ENCODE data around the gene SERPIND1.

Gene SERPIND1

GRCh38 chr22:20773793-20774212 lies at the start of gene SERPIND1:
SERPIND1 (plus strand) TSS chr22:20774113; CDS start chr22:20779313, 5,200 bp downstream.
- Mint-ChIP-seq H3K27me3 (ENCODE audit: low read depth) (no peaks in the 10 kb centered on the region), H3K27ac (peak within 1 kb of the TSS in 2 of 3 experiments; percentile 54 to 82), H3K36me3 (ENCODE audit: low read depth) (peaks cover 23% of the 10 kb centered on the region), H3K4me1 (no peaks in the 10 kb centered on the region), H3K9me3 (no peaks in the 10 kb centered on the region), H3K4me3 (no peak within 1 kb of the TSS)
- TF ChIP-seq CTCF (IDR thresholded peaks at IDR 0.05; ENCODE audit: unreplicated experiment in 3 of 3): no peak

GRCh38 chr22:20724676-20725454 lies 49.0 kb upstream of the SERPIND1 start:
- Mint-ChIP-seq H3K27me3 (ENCODE audit: low read depth) (no peaks in the 10 kb centered on the region), H3K4me3 (no peak overlapping the region), H3K27ac (no peak overlapping the region), H3K36me3 (ENCODE audit: low read depth) (peaks cover 37% of the 10 kb centered on the region), H3K4me1 (no peaks in the 10 kb centered on the region), H3K9me3 (no peaks in the 10 kb centered on the region)
- no peak for TF ChIP-seq CTCF (IDR thresholded peaks at IDR 0.05; ENCODE audit: unreplicated experiment in 3 of 3)

DNA sequence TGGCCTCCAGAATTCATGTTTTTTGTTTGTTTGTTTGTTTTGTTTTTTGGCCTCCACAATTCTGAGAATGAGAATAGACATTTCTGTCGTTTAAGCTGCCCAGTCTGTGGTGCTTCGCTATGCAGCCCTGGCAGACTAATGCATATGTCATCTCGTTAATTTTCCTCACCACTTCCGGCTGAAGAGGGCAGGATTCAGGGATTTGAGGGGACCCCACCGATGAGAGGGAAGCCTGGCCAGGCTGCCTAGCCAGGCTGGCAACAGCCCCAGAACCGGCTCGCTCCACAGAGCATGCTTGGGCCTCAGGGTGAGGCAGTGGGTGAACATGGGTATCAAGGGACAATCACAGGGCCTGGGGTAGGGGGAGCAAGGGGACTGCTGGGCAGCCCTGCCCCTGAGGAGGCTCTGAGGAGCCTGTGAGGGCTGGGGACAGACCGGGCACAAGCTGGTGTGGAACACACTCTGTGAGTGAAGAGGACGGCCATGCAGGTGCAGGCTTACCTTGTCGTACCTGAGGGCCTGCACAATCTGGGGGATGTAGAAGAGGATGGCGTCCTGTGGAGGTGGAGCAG lies 47.8 kb upstream of the SERPIND1 start:
- Mint-ChIP-seq H3K9me3 (no peaks in the 10 kb centered on the region), H3K27ac (no peak overlapping the region), H3K36me3 (ENCODE audit: low read depth) (peaks cover 32% of the 10 kb centered on the region), H3K27me3 (ENCODE audit: low read depth) (no peaks in the 10 kb centered on the region), H3K4me3 (no peak overlapping the region), H3K4me1 (no peaks in the 10 kb centered on the region)
- no peak for TF ChIP-seq CTCF (IDR thresholded peaks at IDR 0.05; ENCODE audit: unreplicated experiment in 3 of 3)

- Mint-ChIP-seq H3K9me3 (no peaks in the 10 kb centered on the region), H3K27me3 (ENCODE audit: low read depth) (no peaks in the 10 kb centered on the region), H3K4me1 (no peaks in the 10 kb centered on the region), H3K36me3 (ENCODE audit: low read depth) (peaks cover 23% of the 10 kb centered on the region), H3K4me3 (no peak overlapping the region), H3K27ac (no peak overlapping the region)
- TF ChIP-seq CTCF (IDR thresholded peaks at IDR 0.05; ENCODE audit: unreplicated experiment in 3 of 3): no peak
Measured at GRCh38 chr22:20727118-20728015, 46.5 kb upstream of the SERPIND1 start.

DNA sequence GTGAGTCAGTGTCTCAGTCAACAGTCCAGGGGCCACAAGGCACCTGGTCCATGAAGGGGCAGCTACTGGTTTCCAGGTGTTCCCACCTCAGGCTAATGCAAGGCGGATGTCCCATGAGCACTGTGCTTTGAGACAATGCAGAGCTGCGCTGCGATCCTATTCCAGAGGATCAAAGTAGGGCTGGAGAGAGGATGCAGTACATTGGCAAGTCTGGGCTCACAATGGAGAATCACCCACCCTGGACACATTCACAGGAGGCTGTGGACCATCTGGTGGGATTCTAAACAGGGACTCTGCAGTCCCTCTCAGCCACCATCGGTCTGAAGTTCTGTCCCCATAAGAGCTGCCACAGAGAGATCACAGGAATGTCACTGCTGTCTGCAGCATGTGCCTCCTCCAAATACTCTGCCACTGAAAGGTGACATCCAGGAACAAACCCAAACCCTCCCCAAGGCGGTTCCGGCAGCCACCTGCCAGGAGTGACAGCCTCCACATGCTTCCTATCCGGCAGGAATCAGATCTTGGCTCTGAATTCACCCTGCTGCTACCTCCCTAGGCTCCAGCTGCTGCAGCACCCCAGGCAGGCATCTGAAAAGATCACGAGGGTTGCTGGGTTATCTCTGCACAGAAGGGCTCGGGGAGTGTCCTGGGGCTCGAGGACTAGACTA lies 45.3 kb upstream of the SERPIND1 start:
- peaks cover 18% of the 10 kb centered on the region for H3K36me3 Mint-ChIP-seq (ENCODE audit: low read depth)
- no peaks in the 10 kb centered on the region for H3K27me3 Mint-ChIP-seq (ENCODE audit: low read depth)
- no peaks in the 10 kb centered on the region for H3K4me1 Mint-ChIP-seq
- H3K27ac Mint-ChIP-seq: no peak overlapping the region
- no peaks in the 10 kb centered on the region for H3K9me3 Mint-ChIP-seq
- no peak overlapping the region for H3K4me3 Mint-ChIP-seq
- TF ChIP-seq CTCF (IDR thresholded peaks at IDR 0.05; ENCODE audit: unreplicated experiment in 3 of 3): no peak
